COR-L47 (cell line): Measurements from ENCODE around the gene AGBL1.
"Not testable (repeated sequence)": the region's sequence is repeated elsewhere in the genome, so short reads cannot be mapped to it uniquely, and the experiment has no call there.

Experiments
- DNase-seq: peaks from one replicate; lab custom pipeline; 2025; lab: John Stamatoyannopoulos, UW

Gene AGBL1

DNA sequence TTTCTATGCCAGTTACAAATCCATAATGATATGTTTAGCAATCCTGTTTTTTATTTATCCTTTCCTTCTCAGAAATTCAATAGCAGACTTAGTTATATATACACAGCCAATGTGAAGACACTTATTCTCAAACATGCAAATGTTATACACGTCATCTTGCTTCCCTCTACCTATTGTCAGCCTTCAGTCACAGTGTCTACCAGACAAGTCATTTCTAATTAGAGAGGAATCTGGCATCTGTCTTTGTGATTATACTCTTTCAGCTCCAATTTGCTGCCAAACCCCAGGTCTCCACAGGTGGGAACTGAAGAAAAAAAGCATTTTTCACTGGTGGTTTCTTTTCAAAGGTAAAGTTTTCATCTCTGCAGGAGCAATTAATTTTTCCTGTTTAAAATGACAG lies 793.1 kb downstream of the AGBL1 start:
- DNase-seq: no peak

DNA sequence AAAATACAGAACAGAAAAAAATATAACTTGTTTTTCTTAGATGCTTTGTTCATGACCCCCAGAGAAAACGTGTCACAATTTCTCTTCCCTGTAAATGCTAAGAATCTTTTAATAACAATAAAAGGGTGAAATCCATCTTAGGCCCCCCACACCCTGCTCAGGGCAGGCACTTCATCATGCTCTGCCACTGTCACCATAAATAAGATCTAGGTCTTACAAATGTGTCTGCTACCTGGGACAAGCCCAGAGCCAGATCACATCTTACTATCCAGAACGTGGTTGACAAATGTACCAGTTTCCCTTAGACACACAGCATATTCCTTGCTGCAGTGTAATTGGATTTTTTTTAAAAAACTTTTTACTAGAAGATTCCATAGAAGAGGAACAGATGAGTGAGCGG lies 795.4 kb downstream of the AGBL1 start:
- no peak for DNase-seq

DNA sequence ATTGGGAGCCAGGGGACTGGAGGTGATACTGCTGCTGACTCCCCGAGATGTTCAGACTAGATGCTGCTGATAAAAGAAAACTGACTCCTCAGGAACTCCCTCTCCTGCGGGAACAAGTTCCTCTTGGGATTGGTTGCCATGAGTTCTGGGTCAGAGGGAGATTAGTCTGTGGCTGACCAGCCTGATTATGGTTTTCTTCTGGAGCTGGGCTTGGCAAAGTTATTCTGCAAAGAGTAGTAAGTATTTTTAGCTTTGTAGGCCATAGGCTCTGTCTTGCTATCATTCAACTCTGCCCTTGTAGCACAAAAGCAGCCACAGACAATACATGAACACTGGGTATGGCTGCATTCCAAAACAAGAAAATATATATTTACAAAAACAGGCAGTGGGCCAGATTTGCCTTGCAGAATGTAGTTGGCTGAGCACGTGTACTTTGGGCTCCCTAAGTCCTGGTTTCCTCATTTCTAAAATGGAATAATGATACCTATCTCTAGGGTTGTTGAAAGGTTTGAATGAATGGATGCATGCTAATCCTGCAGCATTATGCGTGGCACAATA lies 796.8 kb downstream of the AGBL1 start:
- no peak for DNase-seq

DNA sequence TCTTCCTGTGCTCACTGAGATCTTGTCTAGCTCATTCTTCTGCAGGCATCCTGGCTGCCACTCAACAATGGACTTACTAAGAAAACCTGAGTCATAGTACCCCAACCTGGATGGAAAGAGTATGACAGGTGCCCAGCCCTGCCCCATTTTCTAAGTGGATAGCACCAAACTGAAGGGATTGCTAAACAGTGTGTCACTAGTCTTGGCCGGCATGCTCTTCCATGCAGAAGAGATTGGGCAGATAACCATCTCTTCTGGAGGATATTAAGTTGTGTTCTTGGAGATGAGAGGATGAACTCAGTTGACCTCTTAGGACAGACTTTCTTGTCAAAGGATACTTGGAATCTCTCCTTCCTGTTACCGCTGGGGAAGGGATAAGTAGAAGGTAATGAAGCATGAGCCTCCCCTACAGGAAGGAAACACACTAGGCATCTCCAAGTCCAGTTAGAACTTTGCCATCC lies 797.5 kb downstream of the AGBL1 start:
- DNase-seq: no peak

DNA sequence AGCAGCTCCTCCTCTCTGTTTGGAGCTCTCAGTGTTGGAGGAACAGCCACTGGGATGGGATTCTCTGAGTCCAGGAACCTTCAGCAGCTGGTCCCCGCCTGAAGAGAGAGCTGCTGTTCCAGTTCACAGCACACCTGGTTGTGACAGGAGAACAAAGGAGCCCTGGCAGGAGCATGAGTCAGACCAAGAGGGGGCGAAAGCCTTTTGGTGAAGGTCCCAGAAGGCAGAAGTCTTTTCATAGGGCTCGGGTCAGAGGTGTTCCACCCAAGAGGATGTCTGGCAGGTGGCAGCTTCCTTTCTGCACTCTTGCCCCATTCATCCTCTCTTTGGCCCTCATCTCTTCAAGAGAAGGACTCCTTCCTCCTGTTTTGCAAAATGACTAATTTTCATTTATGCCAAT lies 799.2 kb downstream of the AGBL1 start:
- not testable (repeated sequence) for DNase-seq

DNA sequence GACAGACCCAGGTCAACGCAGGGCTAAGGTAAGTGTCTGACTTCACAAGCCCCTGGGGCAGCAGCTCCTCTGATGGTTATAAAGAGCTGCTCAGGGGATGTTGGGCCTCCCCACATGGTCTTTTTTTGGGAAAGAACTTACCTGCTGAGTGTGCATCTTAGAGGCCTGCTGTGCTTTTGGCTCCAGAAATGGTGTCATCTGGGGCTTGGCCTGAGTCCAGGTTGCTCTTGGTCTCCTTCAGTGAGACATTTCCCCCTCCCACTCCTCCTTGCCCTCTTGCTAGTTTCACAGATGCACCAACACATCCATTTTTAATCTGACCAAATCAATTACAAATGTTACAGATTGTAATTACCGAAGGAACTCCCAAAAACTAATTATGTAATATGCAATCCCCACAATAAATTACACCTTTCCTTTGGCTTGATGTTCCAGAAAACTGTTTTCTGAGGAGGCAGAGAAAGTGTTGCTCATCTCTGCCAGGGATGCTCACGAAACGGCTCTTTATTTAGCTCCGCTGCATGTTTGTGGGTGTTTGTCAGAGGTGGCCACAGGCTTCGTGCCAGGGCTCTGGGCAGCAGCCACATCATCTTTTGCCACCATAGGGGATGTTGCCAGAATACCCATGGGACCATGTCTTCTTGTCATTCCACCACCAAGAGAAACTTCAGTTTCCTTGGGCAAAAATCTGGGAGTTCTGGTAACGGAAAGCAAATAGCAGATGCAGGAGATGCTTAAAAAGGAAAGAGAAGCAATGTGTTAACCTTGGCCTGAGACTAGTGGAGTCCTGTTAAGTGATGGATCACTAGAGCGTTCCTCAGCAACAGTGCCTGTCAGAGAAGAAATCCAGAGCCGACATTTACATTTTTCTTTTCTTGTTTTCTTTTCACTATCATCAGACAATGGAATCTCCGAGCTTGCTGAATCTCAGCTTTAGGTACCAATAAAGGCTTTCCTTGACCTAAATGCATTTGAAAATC lies 799.9 kb downstream of the AGBL1 start:
- no peak for DNase-seq

DNA sequence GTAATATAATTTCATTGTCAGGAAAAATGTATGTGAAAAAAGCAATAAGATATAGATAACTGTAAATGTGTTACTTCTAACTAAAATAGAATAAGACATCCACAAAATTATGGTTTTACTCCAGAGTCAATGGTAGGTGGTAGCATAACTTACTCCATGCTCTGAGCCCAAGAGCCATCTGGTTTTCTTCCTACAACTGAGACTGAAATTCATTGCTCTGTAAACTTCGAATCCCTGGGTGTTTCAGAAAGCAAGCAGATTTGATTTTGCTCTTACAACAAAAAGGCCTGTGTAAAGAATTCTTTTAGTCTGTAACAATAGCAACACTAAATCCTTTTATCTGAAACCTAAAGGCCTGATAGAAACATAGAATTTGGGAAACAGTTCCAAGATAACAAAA lies 805.9 kb downstream of the AGBL1 start:
- DNase-seq: no peak

DNA sequence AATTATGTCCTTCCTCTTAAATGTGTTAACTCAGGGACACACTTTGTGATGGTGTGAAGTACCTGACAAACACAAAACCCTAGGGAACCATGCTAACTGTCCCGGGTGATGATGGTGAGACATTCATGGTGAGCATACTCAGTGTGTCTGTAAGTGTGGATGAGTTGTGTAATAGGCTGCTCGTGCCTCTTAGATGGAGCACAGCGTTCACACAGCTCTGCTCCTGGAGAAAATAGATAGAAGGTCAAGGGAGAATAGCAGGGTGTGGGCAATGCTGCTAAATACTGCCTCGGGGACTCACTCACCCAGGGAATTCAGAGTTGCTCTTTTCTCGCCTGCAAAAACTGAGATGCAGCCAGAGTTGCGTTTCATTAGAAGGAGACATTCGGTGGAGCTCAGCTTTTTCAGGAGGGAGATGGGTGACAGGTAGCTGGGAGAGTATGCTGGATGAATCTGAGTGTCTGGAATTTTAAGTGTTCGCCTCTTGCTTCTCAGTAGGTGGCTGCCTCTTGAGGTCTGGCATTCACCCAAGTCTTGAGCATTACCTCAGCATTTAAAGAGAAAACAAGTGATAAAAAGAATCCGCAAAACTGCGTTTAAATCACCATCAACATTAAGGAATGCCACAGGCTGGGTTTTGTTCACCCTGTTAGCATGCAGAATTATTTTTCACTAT lies 813.2 kb downstream of the AGBL1 start:
- DNase-seq: no peak

DNA sequence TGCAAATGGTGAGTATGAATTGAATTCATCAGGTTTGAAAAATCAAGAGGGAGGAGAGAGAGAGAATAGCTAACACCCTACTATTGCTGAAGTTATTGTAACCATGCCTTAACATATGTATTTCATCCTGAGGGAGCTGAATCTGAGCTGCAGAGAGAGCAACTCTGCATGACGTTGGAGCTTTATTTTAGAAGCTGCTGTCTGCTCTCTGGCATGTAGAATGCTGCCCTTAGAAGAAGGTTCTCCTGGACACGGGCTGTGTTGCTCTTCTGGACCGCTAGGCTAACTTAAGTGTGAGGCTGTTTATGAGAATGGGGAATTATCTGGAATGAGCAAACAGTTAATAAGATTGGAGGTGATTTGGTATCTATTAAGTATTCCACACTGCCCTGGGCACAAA lies 814.6 kb downstream of the AGBL1 start:
- DNase-seq: no peak

DNA sequence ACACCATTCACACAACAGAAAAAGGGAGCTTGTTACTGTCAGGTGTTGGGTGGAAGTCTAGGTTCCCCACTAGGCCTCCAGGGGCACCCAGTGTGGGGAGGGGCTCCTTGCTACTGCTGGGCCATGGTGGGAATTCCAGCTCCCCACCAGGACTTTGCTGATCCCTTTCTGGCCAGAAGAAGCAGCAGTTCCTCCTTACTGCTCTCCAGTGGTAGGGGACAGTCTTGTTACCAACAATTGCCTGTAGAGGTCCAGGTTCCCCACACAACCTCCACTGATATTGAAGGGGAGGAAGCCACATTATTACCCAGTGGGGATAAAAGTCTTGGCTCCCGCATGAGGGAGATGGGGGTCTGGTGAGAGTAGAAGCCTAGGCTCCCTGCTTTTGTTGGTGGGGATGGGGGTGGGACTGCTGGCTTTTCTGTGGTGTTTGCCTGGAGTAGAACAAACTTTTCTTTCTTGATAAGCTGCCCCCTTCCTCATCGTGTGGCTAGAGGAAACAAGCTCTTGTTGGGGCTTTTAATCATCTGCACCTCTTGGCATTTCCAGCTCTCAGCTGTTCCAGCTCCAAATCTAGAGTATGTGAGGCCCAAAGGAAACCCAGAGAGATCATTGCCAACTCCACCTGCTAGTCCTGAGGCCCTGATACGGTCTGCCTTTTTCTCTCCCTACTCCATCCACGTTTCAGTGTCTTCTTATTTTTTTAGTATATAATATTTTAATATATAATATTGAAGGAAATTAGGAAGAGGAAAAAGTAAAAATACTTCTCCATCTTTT lies 824.2 kb downstream of the AGBL1 start:
- DNase-seq: no peak

DNA sequence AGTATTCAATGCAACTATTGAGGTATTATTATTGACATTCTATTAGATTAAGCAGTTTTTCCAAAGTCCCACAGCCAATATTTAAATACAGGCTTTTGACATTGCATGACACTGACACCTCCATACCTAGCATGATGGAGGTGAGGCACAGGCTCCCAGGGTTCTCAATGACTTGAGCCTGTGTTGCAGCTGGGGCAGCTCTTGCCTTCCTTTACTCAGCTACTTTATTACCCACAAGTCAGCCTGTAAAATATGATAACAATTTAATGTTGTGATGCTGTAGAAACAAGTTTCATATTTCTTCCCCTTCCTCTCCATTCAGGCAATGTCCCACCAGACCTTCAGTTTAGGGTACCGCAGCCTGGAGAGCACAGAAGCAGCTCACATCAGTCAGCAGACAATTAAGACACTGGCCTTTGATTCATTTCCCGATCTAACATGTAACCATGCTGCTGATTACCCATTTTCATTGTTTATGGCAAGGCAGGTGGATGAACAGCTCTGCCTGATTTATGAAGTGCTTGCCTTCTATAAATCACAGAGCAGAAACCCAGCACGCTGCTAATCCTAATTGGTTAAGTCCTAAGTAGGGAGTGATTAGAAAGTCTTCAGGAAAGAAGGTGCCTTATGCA lies 826.1 kb downstream of the AGBL1 start:
- no peak for DNase-seq

DNA sequence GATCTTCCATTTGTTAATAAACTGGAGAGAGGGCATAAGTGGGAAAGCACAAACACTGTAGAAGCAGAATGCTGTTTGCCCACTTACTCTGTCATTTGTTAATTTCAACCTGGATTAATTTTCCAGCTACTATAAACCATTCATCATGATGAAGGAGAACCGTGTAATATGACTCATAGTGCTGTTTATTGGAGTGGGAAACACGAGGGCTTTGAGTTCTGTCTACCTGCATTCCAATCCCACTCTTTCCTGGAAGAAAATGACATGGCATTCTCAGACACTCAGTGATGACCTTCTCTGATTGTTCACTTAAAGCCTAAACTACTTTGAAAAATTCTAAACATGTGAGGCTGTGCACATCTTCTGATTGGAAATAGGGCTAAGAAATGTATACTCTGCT lies 826.7 kb downstream of the AGBL1 start:
- DNase-seq: no peak

DNA sequence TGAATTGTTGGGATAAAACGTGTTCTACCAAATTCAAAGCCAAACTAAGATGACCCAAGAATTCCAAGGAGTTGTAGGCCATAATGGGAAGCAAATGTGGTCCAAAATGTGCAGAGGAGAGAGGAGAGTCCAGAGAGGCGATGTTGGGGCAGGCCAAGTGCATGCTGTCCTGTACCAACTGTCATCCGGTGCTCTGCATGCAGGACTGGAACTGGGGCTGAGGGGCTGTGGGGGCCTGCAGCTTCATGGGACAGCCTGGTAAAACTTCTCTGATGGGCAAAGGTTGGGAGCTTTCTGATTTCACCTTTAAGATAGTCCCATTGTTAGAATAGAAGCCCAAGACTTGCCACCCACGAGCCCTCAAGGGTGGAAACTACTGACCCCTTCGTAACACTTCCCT lies 831.4 kb downstream of the AGBL1 start:
- DNase-seq: no peak

DNA sequence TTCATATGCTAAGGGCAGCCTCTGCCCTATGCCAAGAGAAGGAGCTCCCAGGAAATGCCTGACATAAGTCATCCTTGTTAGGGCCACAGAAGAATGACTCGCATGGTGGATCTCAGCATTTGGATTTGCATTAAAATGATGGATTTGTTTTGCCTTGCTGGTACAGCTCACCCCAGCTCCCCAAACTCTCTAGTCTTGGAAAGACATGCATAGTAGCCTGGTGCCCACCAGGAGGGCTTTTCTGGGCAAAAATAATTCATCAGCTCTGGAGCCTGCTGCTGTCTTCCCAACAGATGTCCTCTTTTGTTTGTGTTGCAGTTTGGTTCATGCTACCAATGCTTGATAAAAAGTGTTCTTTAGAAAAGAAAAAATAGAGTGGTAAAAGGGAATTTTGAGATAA lies 833.0 kb downstream of the AGBL1 start:
- no peak for DNase-seq

DNA sequence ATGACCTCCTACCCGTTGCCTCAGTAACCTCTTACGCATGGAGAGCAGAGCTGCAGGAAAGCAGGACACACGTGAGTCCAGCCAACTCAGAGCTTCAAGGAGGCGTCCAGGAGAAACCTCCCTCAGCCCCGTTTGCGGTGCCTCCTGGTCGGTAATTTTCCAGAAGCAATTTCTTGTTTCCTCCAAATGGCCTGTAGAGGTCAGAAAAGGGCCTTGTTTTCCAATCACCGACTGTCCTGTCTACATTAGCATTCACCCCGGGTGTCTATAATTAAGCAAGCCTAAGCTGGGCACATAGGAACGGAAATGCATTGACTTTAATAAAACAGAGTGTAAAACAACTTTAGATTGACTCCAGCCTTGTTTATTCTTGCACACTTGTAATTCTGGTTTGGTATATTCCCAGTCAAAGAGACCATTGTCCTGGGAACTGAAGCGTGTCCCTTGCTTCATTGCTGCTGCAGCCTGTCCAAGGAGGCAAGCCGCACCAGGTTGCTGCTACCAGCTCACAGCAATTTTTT lies 836.2 kb downstream of the AGBL1 start:
- peak; percentile 29 for DNase-seq

DNA sequence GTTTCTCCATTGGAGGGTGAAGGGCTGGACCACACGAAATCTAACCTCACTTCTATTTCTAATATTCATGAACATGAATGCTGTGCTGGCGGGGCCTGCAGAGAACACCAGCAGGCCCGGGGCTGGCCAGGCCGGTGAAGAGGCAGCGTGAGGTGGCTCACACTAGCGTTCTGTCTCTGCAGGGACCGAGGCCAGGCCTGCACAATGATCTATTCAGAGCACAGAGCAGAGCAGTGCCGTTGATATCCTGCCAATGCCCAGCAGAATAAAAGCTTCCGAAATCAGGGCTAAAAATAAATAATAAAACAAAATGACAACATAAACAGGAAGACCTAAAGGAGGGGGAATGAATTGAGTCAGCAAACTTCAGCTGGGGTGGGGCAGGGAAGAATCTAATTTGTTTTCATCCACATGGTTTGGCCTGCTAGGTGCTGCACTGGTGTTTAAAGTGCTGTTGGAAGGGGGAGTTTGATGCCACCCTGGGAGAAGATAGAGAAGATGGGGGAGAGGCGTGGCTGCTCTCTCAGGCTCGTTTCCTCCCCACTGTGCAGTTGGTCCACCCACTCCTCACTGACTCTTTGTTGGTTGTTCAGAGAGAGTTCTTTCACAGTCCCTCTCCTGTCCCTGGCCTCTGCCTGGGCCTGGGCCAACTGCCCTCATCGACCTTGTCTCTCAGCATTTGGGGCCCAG lies 837.1 kb downstream of the AGBL1 start:
- DNase-seq: no peak

DNA sequence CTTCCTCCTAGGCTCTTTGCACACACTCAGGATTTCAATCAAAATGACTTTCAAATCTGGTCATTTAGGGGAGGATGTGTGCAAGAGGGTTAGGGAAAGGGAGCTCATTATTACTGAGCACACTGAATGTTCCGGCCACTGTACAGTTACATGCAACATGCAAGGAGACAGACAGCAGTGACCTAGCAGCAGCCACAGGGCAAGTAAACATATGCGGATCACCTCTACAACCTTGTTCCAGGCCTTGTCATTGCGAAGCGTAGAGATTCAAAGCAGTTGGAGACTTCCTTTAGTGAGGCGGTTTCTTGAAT lies 837.6 kb downstream of the AGBL1 start:
- DNase-seq: no peak

DNA sequence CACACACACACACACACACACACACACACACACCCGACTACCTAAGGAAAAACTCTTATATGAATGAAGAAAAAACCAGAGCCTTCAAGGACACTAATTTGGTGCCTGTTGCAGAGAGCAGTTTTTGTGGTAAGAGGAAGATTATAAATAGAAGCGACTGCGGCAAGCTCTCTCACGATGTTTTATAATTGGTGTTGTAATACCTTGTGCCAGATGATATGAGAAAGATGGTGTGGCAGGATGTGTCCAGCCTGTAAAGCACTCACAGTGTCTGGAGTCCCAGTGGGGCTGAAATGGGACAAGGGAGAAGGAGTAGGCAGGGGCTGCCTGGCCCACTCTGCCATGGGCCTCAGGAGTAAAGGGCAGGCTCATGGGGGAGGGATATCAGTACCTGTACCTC lies 839.9 kb downstream of the AGBL1 start:
- DNase-seq: no peak

DNA sequence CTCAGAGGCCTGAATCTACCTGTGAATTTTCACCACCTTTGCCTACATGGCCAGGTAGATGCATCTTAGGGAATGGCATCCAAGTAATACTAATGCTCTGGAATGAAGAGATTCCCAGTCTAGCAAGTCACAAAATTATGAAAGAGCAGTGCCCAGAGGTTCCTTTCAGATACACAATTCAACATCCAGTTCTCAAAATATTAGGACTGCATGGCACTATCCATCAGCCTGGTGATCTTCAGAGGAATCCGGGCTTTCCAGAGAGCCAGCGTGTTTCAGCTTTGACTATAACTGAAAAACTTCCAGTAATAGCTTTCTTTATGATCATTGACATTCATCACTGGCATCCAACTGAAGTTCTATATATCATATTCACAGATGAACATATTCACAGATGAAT lies 849.8 kb downstream of the AGBL1 start:
- no peak for DNase-seq

DNA sequence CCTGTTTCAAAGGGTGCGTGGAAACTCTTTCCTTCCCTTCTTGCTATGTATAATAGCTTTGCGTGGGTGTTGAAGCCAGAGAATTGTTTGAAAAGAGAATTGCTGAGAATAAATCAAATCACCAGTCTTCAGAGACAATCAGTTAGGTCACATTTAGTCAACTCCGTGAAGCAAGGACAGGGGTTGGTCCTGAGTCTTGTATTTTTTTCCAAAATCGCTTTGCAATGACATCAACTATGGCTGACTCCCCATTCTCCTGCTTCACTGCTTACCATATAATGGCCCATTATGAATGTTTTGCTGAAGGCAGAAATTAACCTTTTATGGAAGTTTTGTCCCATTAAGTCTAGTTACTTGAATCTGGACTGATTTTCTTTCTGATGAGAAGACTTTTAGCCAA lies 852.8 kb downstream of the AGBL1 start:
- DNase-seq: no peak

DNA sequence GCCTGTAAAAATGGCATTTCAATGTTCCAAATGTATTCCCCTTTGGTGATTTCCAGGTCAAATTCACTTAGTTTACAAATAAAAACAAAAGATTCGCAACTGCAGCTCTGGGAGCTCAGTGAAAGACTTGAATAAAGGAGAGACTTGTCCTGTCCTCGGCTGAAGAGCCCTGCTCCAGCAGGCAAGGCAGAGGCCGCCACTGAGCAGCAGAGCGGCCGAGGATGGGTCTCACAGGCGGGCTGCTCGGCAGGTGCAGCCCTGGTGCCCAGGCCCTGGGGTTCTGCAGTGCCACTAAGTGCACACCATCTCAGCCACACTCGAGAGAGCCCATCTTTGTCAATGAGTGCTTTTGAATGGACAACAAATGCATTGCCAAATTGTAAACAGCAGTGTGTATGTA lies 856.2 kb downstream of the AGBL1 start:
- no peak for DNase-seq
